ENCODE data around the gene AHRR. TPM values are rescaled to one million over a fixed set of nuclear protein-coding genes. Genes with fewer than 3 reads are reported as not detected.

AHRR gene
- total and polyA plus RNA-seq, 9 of the 15 experiments (the other 6 are each of a cell fraction or from before 2014, with no cell fraction given) = 0.06 to 1.6 (median 0.75) TPM; not detected in 1

DNA sequence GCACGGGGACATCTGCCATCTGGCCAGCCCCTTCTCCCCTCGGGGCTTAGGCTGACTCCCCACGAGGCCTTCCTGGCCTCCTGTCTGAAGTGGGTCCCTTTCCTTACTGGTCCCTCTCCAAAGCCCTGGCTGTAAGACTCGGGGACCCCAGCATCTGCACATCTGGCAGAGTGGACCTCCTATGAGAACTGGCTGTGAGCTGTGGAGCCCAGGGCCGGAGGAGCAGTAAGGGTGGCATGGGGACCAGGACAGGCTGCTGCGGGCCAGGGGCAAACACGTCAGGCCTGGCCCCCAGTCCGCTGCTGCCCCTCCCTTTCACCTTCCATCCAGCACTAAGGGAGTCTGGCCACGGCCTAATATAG is 155.3 kb downstream of the AHRR start:
- no peak for TF ChIP-seq IRF1 (CRISPR knock-in tag; IDR thresholded peaks at IDR 0.05; ENCODE audit: borderline replicate concordance)
- TF ChIP-seq TEAD2 (tag; IDR thresholded peaks at IDR 0.05) = no peak
- no peak for TF ChIP-seq ZC3H4 (CRISPR knock-in tag; IDR thresholded peaks at IDR 0.05; ENCODE audit: borderline replicate concordance)
- TF ChIP-seq EWSR1 (IDR thresholded peaks at IDR 0.05; ENCODE audit: borderline replicate concordance, low read depth, partially characterized antibody) = no peak
- no peak for TF ChIP-seq HNRNPK (IDR thresholded peaks at IDR 0.05; ENCODE audit: low read depth, low read length, poor library complexity, severe bottlenecking)
- no peak for TF ChIP-seq HNRNPH1 (optimal IDR thresholded peaks at IDR 0.05; ENCODE audit: low read depth, low read length)
- no peak for TF ChIP-seq ILF3 (IDR thresholded peaks at IDR 0.05; ENCODE audit: borderline replicate concordance)
- no peak for TF ChIP-seq ZNF561 (CRISPR knock-in tag; conservative IDR thresholded peaks at IDR 0.05)
- TF ChIP-seq DACH1 (IDR thresholded peaks at IDR 0.05; ENCODE audit: partially characterized antibody) = no peak
- TF ChIP-seq, protein P1, sequence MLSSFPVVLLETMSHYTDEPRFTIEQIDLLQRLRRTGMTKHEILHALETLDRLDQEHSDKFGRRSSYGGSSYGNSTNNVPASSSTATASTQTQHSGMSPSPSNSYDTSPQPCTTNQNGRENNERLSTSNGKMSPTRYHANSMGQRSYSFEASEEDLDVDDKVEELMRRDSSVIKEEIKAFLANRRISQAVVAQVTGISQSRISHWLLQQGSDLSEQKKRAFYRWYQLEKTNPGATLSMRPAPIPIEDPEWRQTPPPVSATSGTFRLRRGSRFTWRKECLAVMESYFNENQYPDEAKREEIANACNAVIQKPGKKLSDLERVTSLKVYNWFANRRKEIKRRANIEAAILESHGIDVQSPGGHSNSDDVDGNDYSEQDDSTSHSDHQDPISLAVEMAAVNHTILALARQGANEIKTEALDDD (IDR thresholded peaks at IDR 0.05) = no peak
- TF ChIP-seq ZNF444 (CRISPR knock-in tag; IDR thresholded peaks at IDR 0.05) = no peak
- TF ChIP-seq ETS1 (conservative IDR thresholded peaks at IDR 0.05; ENCODE audit: control insufficient read depth, low read depth, low read length) = no peak
- TF ChIP-seq ZNF124 (CRISPR knock-in tag; IDR thresholded peaks at IDR 0.05) = no peak
- H3K27me3 ChIP-seq (ENCODE audit: control insufficient read depth in 2 of 2, insufficient read depth in 2 of 2, low read length in 2 of 2) = peaks cover 20 to 67% of the 10 kb centered on the region in 2 experiments; a peak in 4 of 5 replicates
- no peak overlapping the region for H3K4me2 ChIP-seq (ENCODE audit: insufficient read depth, low read length)
- peaks cover 15% of the 10 kb centered on the region; the same call in 1 of the 2 replicates for H4K20me1 ChIP-seq (replicated peaks; ENCODE audit: control insufficient read depth, insufficient read depth, low read length)
- in situ Hi-C loops (cut with MboI) = no loop called here
- ATAC-seq (no peak), DNase-seq (ENCODE audit: extremely low read depth in 1 of 4, low spot score in 3 of 4) (no peak), FAIRE-seq (no peak)
- 20% methylated on average over 7 of the region's 9 CpGs for WGBS (ENCODE audit: insufficient coverage, low coverage, missing lambda C conversion rate)
- ChIA-PET POLR2A (interaction anchor here (0.6 to 0.8 kb wide), 2 partner anchors 17 to 137 kb away, joined by 4 read pairs; no protein-coding TSS in a partner anchor), CTCF (ENCODE audit: low intra/inter-chr PET ratio) (no interaction called here)
- no peaks in the 10 kb centered on the region; the same call in 2 of the 3 replicates for H3K36me3 ChIP-seq (ENCODE audit: control insufficient read depth, insufficient read depth, low read length)
- no peak overlapping the region for H3K9ac ChIP-seq (ENCODE audit: insufficient read depth in 1 of 2, low read depth in 2 of 2, low read length in 2 of 2)
- no peaks in the 10 kb centered on the region for H3K9me1 ChIP-seq (ENCODE audit: control insufficient read depth, insufficient read depth, low read length)
- BruUV-seq (replicated peaks) = no TSS peak
- H3K79me2 ChIP-seq (ENCODE audit: control insufficient read depth, insufficient read depth, low read length) = peaks cover 11% of the 10 kb centered on the region
- no peaks in the 10 kb centered on the region for H3K9me3 ChIP-seq (replicated peaks; ENCODE audit: control insufficient read depth, insufficient read depth, low read depth, low read length)
- peaks cover 1 to 87% of the 10 kb centered on the region in 2 experiments; a peak in 4 of 5 replicates for H3K4me1 ChIP-seq (replicated peaks in 1 of 2; ENCODE audit: control insufficient read depth in 2 of 2, insufficient read depth in 2 of 2, low read length in 2 of 2)
- no peak overlapping the region for H3K4me3 ChIP-seq
- no peak overlapping the region for H3K27ac ChIP-seq (ENCODE audit: extremely low read depth, low read depth, low read length)
- intact Hi-C loops (cut with micrococcal nuclease) = loop anchor here (10.0 kb wide), 1 partner anchor 138 kb away; the partner anchor contains the start of gene CEP72
- no peak overlapping the region for H2AFZ ChIP-seq (ENCODE audit: low read depth, low read length)
